SK-N-SH (cell line): ENCODE measurements around the gene SHROOM1. TPM values are rescaled to one million over a fixed set of nuclear protein-coding genes. Genes with fewer than 3 reads are reported as not detected.

Experiments used
- CTCF ChIA-PET: fragments of 300-600, 350-600 bp; formaldehyde crosslinking; extraction: SDS; loops from one replicate; lab custom pipeline; 2021; lab: Yijun Ruan, JAX
- POLR2A ChIA-PET: fragments of 350-600 bp; sonication (Branson Sonifier 250); formaldehyde crosslinking; extraction: SDS; loops from one replicate; lab custom pipeline; 2020; ENCODE audit warnings: antibody characterized with exemption, inconsistent platforms; lab: Yijun Ruan, JAX
- DNase-seq: peaks from one replicate; pipeline ENCODE4 v3.0.0; 2012
- H2AFZ ChIP-seq: fragments of 200-600 bp; sonication (generic); 2 replicates; pipeline ENCODE4 v1.8.1; 2016; ENCODE audit warnings: antibody characterized with exemption, mild to moderate bottlenecking, low read depth
- H3F3A ChIP-seq: fragments of 200-600 bp; sonication (generic); replicated peaks from 2 replicates; pipeline ENCODE3; 2016; ENCODE audit warnings: antibody characterized with exemption, mild to moderate bottlenecking; ENCODE audit not compliant: insufficient read depth
- H3K27ac ChIP-seq, 2 experiments: fragments of 200-500 bp in 1 of 2; fragments of 200-600 bp in 1 of 2; sonication (Bioruptor generic) in 1 of 2; sonication (generic), shearing (Covaris generic) in 1 of 2; 2 replicates each; pipeline versions ENCODE4 v1.5.1 to v1.6.1; 2014 to 2016; ENCODE audit warnings: low read depth in 2 of 2, inconsistent platforms in 1 of 2, low read length in 1 of 2, mild to moderate bottlenecking in 1 of 2, mixed read lengths in 1 of 2
- H3K27me3 ChIP-seq: fragments of 200-600 bp; sonication (generic), shearing (Covaris generic); 2 replicates; pipeline ENCODE4 v1.6.1; 2016; ENCODE audit warnings: mixed run types; ENCODE audit not compliant: insufficient read depth
- H3K36me3 ChIP-seq, 2 experiments: fragments of 200-500 bp in 1 of 2; fragments of 200-600 bp in 1 of 2; sonication (Bioruptor generic) in 1 of 2; sonication (generic) in 1 of 2; replicated peaks in 1 of 2; 2 replicates each; pipeline versions ENCODE3 to v1.5.1; 2014 to 2016; ENCODE audit warnings: low read length in 1 of 2, mild to moderate bottlenecking in 1 of 2; ENCODE audit not compliant: insufficient read depth in 2 of 2, control insufficient read depth in 1 of 2
- H3K4me1 ChIP-seq, 2 experiments: fragments of 200-500 bp in 1 of 2; fragments of 200-600 bp in 1 of 2; sonication (Bioruptor generic) in 1 of 2; sonication (generic), shearing (Covaris generic) in 1 of 2; 2 replicates each; pipeline versions ENCODE4 v1.5.1 to v1.6.1; 2014 to 2016; ENCODE audit warnings: low read depth in 1 of 2, low read length in 1 of 2, mixed run types in 1 of 2; ENCODE audit not compliant: insufficient read depth in 2 of 2, control insufficient read depth in 1 of 2
- H3K4me2 ChIP-seq: fragments of 200-600 bp; sonication (generic), shearing (Covaris generic); 2 replicates; pipeline ENCODE4 v1.6.1; 2017; ENCODE audit warnings: mixed run types
- H3K4me3 ChIP-seq, 2 experiments: fragments of 200-500 bp in 1 of 2; fragments of 200-600 bp in 1 of 2; sonication (Bioruptor generic) in 1 of 2; sonication (generic), shearing (Covaris generic) in 1 of 2; 2 replicates each; pipeline versions ENCODE4 v1.5.1 to v1.8.1; 2014 to 2016; ENCODE audit warnings: low read depth in 2 of 2, inconsistent platforms in 1 of 2, low read length in 1 of 2, mild to moderate bottlenecking in 1 of 2, mixed read lengths in 1 of 2, moderate library complexity in 1 of 2
- H3K79me2 ChIP-seq: fragments of 200-600 bp; sonication (generic); 2 replicates; pipeline ENCODE4 v1.8.1; 2017; ENCODE audit warnings: mild to moderate bottlenecking; ENCODE audit not compliant: insufficient read depth
- H3K9ac ChIP-seq: fragments of 200-600 bp; sonication (generic); 2 replicates; pipeline ENCODE4 v1.6.1; 2017; ENCODE audit warnings: mixed run types
- H3K9me2 ChIP-seq: fragments of 200-600 bp; sonication (generic); 2 replicates; pipeline ENCODE4 v1.6.1; 2017; ENCODE audit warnings: mixed run types
- H3K9me3 ChIP-seq: fragments of 200-600 bp; sonication (generic); 2 replicates; pipeline ENCODE4 v1.6.1; 2017; ENCODE audit warnings: mixed run types, mild to moderate bottlenecking, moderate library complexity
- H4K20me1 ChIP-seq: fragments of 200-600 bp; sonication (generic); 2 replicates; pipeline ENCODE4 v1.6.1; 2017; ENCODE audit warnings: mild to moderate bottlenecking, mixed run types; ENCODE audit not compliant: insufficient read depth
- EP300 ChIP-seq, 2 experiments: IDR thresholded peaks; 2 replicates each; pipeline versions ENCODE4 v1.4.0 to v1.6.1; 2012; ENCODE audit warnings: borderline replicate concordance in 1 of 2, low read depth in 1 of 2, low read length in 1 of 2
- EZH2phosphoT487 ChIP-seq: fragments of 200-600 bp; sonication (generic); IDR thresholded peaks from 2 replicates; pipeline ENCODE4 v1.6.1; 2017; ENCODE audit warnings: low read depth, mixed run types, mild to moderate bottlenecking, antibody characterized with exemption, moderate library complexity, borderline replicate concordance
- FOSL2 ChIP-seq: IDR thresholded peaks from 2 replicates; pipeline ENCODE4 v1.4.0; 2012; ENCODE audit warnings: low read depth, mild to moderate bottlenecking, moderate library complexity, borderline replicate concordance
- FOXJ3 ChIP-seq: sonication (generic); formaldehyde crosslinking; IDR thresholded peaks from 2 replicates; pipeline ENCODE4 v1.5.1; 2020; ENCODE audit warnings: mild to moderate bottlenecking, missing genetic modification reagents
- GABPA ChIP-seq: IDR thresholded peaks from 2 replicates; pipeline ENCODE4 v1.4.0; 2012; ENCODE audit warnings: low read depth, mild to moderate bottlenecking
- GATA2 ChIP-seq: sonication (generic); formaldehyde crosslinking; IDR thresholded peaks from 2 replicates; pipeline ENCODE4 v1.5.0; 2020; ENCODE audit warnings: mild to moderate bottlenecking, missing genetic modification reagents
- MEF2A ChIP-seq: IDR thresholded peaks from 2 replicates; pipeline ENCODE4 v1.4.0; 2012; ENCODE audit warnings: low read depth, borderline replicate concordance
- MXI1 ChIP-seq: IDR thresholded peaks from 2 replicates; pipeline ENCODE4 v1.6.1; 2012; ENCODE audit warnings: mild to moderate bottlenecking, low read depth, low read length, improper control_type of control experiment
- NRF1 ChIP-seq: IDR thresholded peaks from 2 replicates; pipeline ENCODE4 v1.6.1; 2012; ENCODE audit warnings: low read depth, mild to moderate bottlenecking, low read length
- POLR2AphosphoS5 ChIP-seq: IDR thresholded peaks from 2 replicates; pipeline ENCODE4 v1.6.1; 2012; ENCODE audit warnings: low read depth, low read length
- RAD21 ChIP-seq: IDR thresholded peaks from 2 replicates; pipeline ENCODE4 v1.6.1; 2012; ENCODE audit warnings: mild to moderate bottlenecking, low read length
- RCOR1 ChIP-seq: fragments of 150-350 bp; IDR thresholded peaks from 2 replicates; pipeline ENCODE4 v1.6.1; 2017; ENCODE audit warnings: antibody characterized with exemption, low read length
- RXRA ChIP-seq: IDR thresholded peaks from 2 replicates; pipeline ENCODE4 v1.4.0; 2012; ENCODE audit warnings: low read depth, mild to moderate bottlenecking, borderline replicate concordance
- SMC3 ChIP-seq: IDR thresholded peaks from 2 replicates; pipeline ENCODE4 v1.6.1; 2012; ENCODE audit warnings: low read depth, low read length, improper control_type of control experiment
- TAF1 ChIP-seq: IDR thresholded peaks from 2 replicates; pipeline ENCODE4 v1.6.1; 2012; ENCODE audit warnings: low read depth, mild to moderate bottlenecking, low read length, moderate library complexity, borderline replicate concordance
- YY1 ChIP-seq: IDR thresholded peaks from 2 replicates; pipeline ENCODE4 v1.4.0; 2012; ENCODE audit warnings: low read depth, mild to moderate bottlenecking
- WGBS: methylation state at CpG from one replicate; pipeline ENCODE4 v1.1.6; 2017; ENCODE audit warnings: low lambda C conversion rate; 5-methylcytosine and 5-hydroxymethylcytosine counted together
- polyA plus RNA-seq, 3 experiments: library from polyadenylated mRNA; depleted of rRNA; stranded (reverse); fragments of >200 nt; gene quantifications; 2 replicates each; pipeline ENCODE4 v1.2.3, GENCODE V29; 2012
- TF ChIP-seq, protein P1 (sequence below): IDR thresholded peaks from 2 replicates; pipeline ENCODE4; 2012
- TF ChIP-seq, protein P2 (sequence below): IDR thresholded peaks from 2 replicates; pipeline ENCODE4 v1.4.0; 2012; ENCODE audit warnings: low read depth
- TF ChIP-seq, protein P3 (sequence below): fragments of 200-600 bp; sonication (generic); IDR thresholded peaks from 2 replicates; pipeline ENCODE4 v1.6.1; 2017; ENCODE audit warnings: antibody characterized with exemption, mild to moderate bottlenecking, moderate library complexity
- TF ChIP-seq, protein P4 (sequence below): IDR thresholded peaks from 2 replicates; pipeline ENCODE4 v1.4.0; 2012; ENCODE audit warnings: low read depth, borderline replicate concordance

SHROOM1 gene
- polyA plus RNA-seq, 1 of the 3 experiments (the other 2 are of a cell fraction), result 3.8 TPM

DNA sequence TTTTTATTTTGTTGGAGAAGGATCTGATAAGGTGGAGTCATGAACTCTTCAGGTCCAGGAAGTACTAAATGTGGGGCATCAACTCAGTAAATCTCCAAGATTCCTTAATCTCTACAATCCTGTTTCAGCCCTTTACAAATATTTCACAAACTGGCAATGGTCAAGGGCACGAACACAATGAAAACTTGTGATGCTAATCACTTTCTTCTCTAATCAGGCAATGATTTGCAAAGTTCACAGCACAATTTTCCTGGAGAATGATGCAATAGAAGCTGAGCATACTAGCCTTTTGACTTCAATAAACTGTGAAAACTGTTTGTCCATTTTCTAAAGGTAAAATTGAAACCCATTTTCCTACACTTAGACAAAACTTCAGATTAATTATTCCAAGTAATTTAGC lies 18.9 kb upstream of the SHROOM1 start:
- CTCF ChIA-PET, result interaction anchor here (1.0 kb wide), 1 partner anchor 19 kb away, joined by 3 read pairs; the partner anchor contains the start of gene SHROOM1

More for the DNA sequence above, 18.9 kb upstream of the SHROOM1 start:
- no peak overlapping the region for H3K4me2 ChIP-seq
- no peak overlapping the region for H2AFZ ChIP-seq
- no peak for DNase-seq
- no peaks in the 10 kb centered on the region for H3K36me3 ChIP-seq
- TF ChIP-seq MXI1 (no peak), RCOR1 (no peak), TAF1 (no peak), FOSL2 (no peak), RXRA (no peak), GABPA (no peak), EP300 (IDR thresholded peaks at IDR 0.05; ENCODE audit: borderline replicate concordance in 1 of 2, low read depth in 1 of 2, low read length in 1 of 2) (no peak), SMC3 (no peak), YY1 (no peak), NRF1 (no peak), RAD21 (no peak), POLR2AphosphoS5 (no peak), FOXJ3 (CRISPR knock-in tag) (no peak), MEF2A (no peak), EZH2phosphoT487 (no peak), GATA2 (no peak)
- TF ChIP-seq, protein P1, sequence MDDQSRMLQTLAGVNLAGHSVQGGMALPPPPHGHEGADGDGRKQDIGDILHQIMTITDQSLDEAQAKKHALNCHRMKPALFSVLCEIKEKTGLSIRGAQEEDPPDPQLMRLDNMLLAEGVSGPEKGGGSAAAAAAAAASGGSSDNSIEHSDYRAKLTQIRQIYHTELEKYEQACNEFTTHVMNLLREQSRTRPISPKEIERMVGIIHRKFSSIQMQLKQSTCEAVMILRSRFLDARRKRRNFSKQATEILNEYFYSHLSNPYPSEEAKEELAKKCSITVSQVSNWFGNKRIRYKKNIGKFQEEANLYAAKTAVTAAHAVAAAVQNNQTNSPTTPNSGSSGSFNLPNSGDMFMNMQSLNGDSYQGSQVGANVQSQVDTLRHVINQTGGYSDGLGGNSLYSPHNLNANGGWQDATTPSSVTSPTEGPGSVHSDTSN, result no peak
- TF ChIP-seq, protein P2, sequence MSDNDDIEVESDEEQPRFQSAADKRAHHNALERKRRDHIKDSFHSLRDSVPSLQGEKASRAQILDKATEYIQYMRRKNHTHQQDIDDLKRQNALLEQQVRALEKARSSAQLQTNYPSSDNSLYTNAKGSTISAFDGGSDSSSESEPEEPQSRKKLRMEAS, result no peak
- TF ChIP-seq, protein P3, sequence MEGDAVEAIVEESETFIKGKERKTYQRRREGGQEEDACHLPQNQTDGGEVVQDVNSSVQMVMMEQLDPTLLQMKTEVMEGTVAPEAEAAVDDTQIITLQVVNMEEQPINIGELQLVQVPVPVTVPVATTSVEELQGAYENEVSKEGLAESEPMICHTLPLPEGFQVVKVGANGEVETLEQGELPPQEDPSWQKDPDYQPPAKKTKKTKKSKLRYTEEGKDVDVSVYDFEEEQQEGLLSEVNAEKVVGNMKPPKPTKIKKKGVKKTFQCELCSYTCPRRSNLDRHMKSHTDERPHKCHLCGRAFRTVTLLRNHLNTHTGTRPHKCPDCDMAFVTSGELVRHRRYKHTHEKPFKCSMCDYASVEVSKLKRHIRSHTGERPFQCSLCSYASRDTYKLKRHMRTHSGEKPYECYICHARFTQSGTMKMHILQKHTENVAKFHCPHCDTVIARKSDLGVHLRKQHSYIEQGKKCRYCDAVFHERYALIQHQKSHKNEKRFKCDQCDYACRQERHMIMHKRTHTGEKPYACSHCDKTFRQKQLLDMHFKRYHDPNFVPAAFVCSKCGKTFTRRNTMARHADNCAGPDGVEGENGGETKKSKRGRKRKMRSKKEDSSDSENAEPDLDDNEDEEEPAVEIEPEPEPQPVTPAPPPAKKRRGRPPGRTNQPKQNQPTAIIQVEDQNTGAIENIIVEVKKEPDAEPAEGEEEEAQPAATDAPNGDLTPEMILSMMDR, result no peak
- TF ChIP-seq, protein P4, sequence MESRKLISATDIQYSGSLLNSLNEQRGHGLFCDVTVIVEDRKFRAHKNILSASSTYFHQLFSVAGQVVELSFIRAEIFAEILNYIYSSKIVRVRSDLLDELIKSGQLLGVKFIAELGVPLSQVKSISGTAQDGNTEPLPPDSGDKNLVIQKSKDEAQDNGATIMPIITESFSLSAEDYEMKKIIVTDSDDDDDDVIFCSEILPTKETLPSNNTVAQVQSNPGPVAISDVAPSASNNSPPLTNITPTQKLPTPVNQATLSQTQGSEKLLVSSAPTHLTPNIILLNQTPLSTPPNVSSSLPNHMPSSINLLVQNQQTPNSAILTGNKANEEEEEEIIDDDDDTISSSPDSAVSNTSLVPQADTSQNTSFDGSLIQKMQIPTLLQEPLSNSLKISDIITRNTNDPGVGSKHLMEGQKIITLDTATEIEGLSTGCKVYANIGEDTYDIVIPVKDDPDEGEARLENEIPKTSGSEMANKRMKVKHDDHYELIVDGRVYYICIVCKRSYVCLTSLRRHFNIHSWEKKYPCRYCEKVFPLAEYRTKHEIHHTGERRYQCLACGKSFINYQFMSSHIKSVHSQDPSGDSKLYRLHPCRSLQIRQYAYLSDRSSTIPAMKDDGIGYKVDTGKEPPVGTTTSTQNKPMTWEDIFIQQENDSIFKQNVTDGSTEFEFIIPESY, result no peak
- TF ChIP-seq, all 33 proteins: peak for 0
- Histone ChIP-seq H3K9me3 (no peaks in the 10 kb centered on the region), H4K20me1 (no peaks in the 10 kb centered on the region), H3F3A (peaks cover 5% of the 10 kb centered on the region), H3K4me3 (no peak overlapping the region), H3K9me2 (no peaks in the 10 kb centered on the region), H3K27me3 (no peaks in the 10 kb centered on the region), H3K4me1 (no peaks in the 10 kb centered on the region), H3K9ac (no peak overlapping the region), H3K27ac (no peak overlapping the region), H3K79me2 (no peaks in the 10 kb centered on the region)
- WGBS, result 28% methylated on average over 1 of the region's 1 CpG
- POLR2A ChIA-PET, result no interaction called here
